Measurements from ENCODE around the gene CD70. TPM values are rescaled to one million over a fixed set of nuclear protein-coding genes. Genes with fewer than 3 reads are reported as not detected.
"Not testable (repeated sequence)": the region's sequence is repeated elsewhere in the genome, so short reads cannot be mapped to it uniquely, and the experiment has no call there.

CD70 gene
- polyA plus RNA-seq, 1 donor (not counting 4 experiments of a cell fraction or from before 2014, with no cell fraction given) = 0.22 TPM

GRCh38 chr19:6586056-6586455 lies 4.9 kb downstream of the CD70 start:
- Histone ChIP-seq H3K27me3 (ENCODE audit: control insufficient read depth, extremely low read depth, insufficient read depth, low read length) (peaks cover 53% of the 10 kb centered on the region), H3K9ac (ENCODE audit: control insufficient read depth, extremely low read depth, insufficient read depth, low read length) (no peak overlapping the region), H3K9me1 (ENCODE audit: control insufficient read depth, extremely low read depth, insufficient read depth, low read length) (no peaks in the 10 kb centered on the region), H2AFZ (ENCODE audit: control insufficient read depth, low read length) (no peak overlapping the region), H4K20me1 (ENCODE audit: control insufficient read depth, extremely low read depth, insufficient read depth, low read length) (no peaks in the 10 kb centered on the region), H3K9me3 (ENCODE audit: control insufficient read depth, low read depth, low read length) (no peaks in the 10 kb centered on the region), H3K4me2 (ENCODE audit: control insufficient read depth, extremely low read depth, insufficient read depth, low read depth, low read length) (no peak overlapping the region), H3K4me3 (ENCODE audit: control insufficient read depth in 2 of 3, extremely low read depth in 1 of 3, insufficient read depth in 2 of 3, low read depth in 1 of 3, low read length in 3 of 3) (no peak overlapping the region), H3K4me1 (ENCODE audit: control insufficient read depth, extremely low read depth, insufficient read depth, low read length) (peaks cover 18% of the 10 kb centered on the region), H3K27ac (ENCODE audit: control insufficient read depth, insufficient read depth, low read length) (no peak overlapping the region), H3K79me2 (ENCODE audit: control insufficient read depth, insufficient read depth, low read length) (no peaks in the 10 kb centered on the region), H3K36me3 (ENCODE audit: control insufficient read depth in 2 of 2, extremely low read depth in 1 of 2, insufficient read depth in 2 of 2, low read length in 2 of 2) (no peaks in the 10 kb centered on the region)
- DNase-seq (ENCODE audit: low read depth, low spot score) = no peak
- dilution Hi-C loops (cut with MboI; ENCODE audit: extremely low pct_ligation_motif_present, low sequenced_read_pairs) = no loop called here
- no peak for FAIRE-seq
- TF ChIP-seq CTCF (optimal IDR thresholded peaks at IDR 0.05 in 1 of 3, IDR thresholded peaks at IDR 0.05 in 1 of 3, conservative IDR thresholded peaks at IDR 0.05 in 1 of 3; ENCODE audit: extremely low read depth in 1 of 3, insufficient read depth in 2 of 3, low read length in 3 of 3) (no peak), EZH2 (IDR thresholded peaks at IDR 0.05; ENCODE audit: low read length) (no peak)

GRCh38 chr19:6582515-6583484 lies 8.2 kb downstream of the CD70 start:
- H3K9ac ChIP-seq (ENCODE audit: control insufficient read depth, extremely low read depth, insufficient read depth, low read length); H3K9me3 ChIP-seq (ENCODE audit: control insufficient read depth, low read depth, low read length); H3K4me2 ChIP-seq (ENCODE audit: control insufficient read depth, extremely low read depth, insufficient read depth, low read depth, low read length); H3K27ac ChIP-seq (ENCODE audit: control insufficient read depth, insufficient read depth, low read length); H3K36me3 ChIP-seq (ENCODE audit: control insufficient read depth in 2 of 2, extremely low read depth in 1 of 2, insufficient read depth in 2 of 2, low read length in 2 of 2); dilution Hi-C loops (cut with MboI; ENCODE audit: extremely low pct_ligation_motif_present, low sequenced_read_pairs); DNase-seq (ENCODE audit: low read depth, low spot score); H2AFZ ChIP-seq (ENCODE audit: control insufficient read depth, low read length); H3K4me1 ChIP-seq (ENCODE audit: control insufficient read depth, extremely low read depth, insufficient read depth, low read length); H3K9me1 ChIP-seq (ENCODE audit: control insufficient read depth, extremely low read depth, insufficient read depth, low read length); H3K4me3 ChIP-seq (ENCODE audit: control insufficient read depth in 2 of 3, extremely low read depth in 1 of 3, insufficient read depth in 2 of 3, low read depth in 1 of 3, low read length in 3 of 3); H4K20me1 ChIP-seq (ENCODE audit: control insufficient read depth, extremely low read depth, insufficient read depth, low read length); H3K79me2 ChIP-seq (ENCODE audit: control insufficient read depth, insufficient read depth, low read length): not testable (repeated sequence)
- FAIRE-seq = peak; percentile 59
- H3K27me3 ChIP-seq (ENCODE audit: control insufficient read depth, extremely low read depth, insufficient read depth, low read length) = peaks cover 20% of the 10 kb centered on the region

Measured in keratinocyte (primary cell).